Esophagus squamous epithelium (tissue), 5 donors: ENCODE measurements around the gene CREB3. TPM values are rescaled to one million over a fixed set of nuclear protein-coding genes. Genes with fewer than 3 reads are reported as not detected.

Experiments
- DNase-seq: peaks from one replicate; lab custom pipeline; 2025; lab: John Stamatoyannopoulos, UW
- H3K27ac ChIP-seq, 4 donors: fragments of 200-600 bp; sonication (generic); one replicate each; pipeline ENCODE4 v1.5.1; 2016 to 2019; ENCODE audit warnings: mild to moderate bottlenecking in 1 of 4
- H3K27me3 ChIP-seq, 4 donors: fragments of 200-600 bp; sonication (generic); 1 replicate in 3 of 4; 2 replicates in 1 of 4; pipeline versions ENCODE4 v1.5.1 to v1.6.0; 2017 to 2021; ENCODE audit warnings: antibody characterized with exemption in 1 of 4
- H3K36me3 ChIP-seq, 3 donors: fragments of 200-600 bp; sonication (generic); one replicate each; pipeline ENCODE4 v1.5.1; 2016 to 2019
- H3K4me1 ChIP-seq, 3 donors: fragments of 200-600 bp; sonication (generic); one replicate each; pipeline ENCODE4 v1.5.1; 2017 to 2019
- H3K4me3 ChIP-seq, 4 donors: fragments of 200-600 bp; sonication (generic); 1 replicate in 3 of 4; 2 replicates in 1 of 4; pipeline ENCODE4 v1.5.1; 2016 to 2019; ENCODE audit warnings: mild to moderate bottlenecking in 2 of 4, moderate library complexity in 1 of 4
- H3K9me3 ChIP-seq, 3 donors: fragments of 200-600 bp; sonication (generic); one replicate each; pipeline ENCODE4 v1.5.1; 2016 to 2019
- CTCF ChIP-seq, 6 experiments: fragments of 450-650 bp in 4 of 6; fragments of 200-600 bp in 2 of 6; sonication (generic) in 2 of 6; IDR thresholded peaks; one replicate each; pipeline ENCODE4 v1.5.1; 2016 to 2019; ENCODE audit warnings: antibody characterized with exemption in 6 of 6, mild to moderate bottlenecking in 4 of 6, moderate library complexity in 4 of 6
- POLR2A ChIP-seq, 4 donors: fragments of 450-650 bp; IDR thresholded peaks; one replicate each; pipeline ENCODE4 v1.6.1; 2017; ENCODE audit warnings: antibody characterized with exemption in 4 of 4, mild to moderate bottlenecking in 4 of 4, moderate library complexity in 3 of 4
- WGBS, 2 donors: methylation state at CpG; one replicate each; pipeline ENCODE4 v1.1.5; 2018; 5-methylcytosine and 5-hydroxymethylcytosine counted together
- intact Hi-C: fragments of 100-400 bp; cut with DNase I; formaldehyde crosslinking; loops from one replicate; pipeline ENCODE4 v1.15.0; 2022
- total RNA-seq, 4 donors: library from RNA; depleted of rRNA; stranded (reverse); fragments of >200 nt; gene quantifications; one replicate each; pipeline ENCODE4 v1.1.0, GENCODE V29; 2016
- donor health status: DM: yes; HTN: yes; CAD: no.

Gene CREB3
- total RNA-seq, 4 donors from 2014 or later, result 10.5 to 24.2 (median 19.2) TPM

GRCh38 chr9:35689542-35690293 is 42.7 kb upstream of the CREB3 start, which contains the start of gene TPM2:
Gene TPM2 (minus strand): TSS chr9:35689925. CDS start chr9:35689817, 108 bp downstream.
- peak within 1 kb of the TSS; percentile 74 to 92 (median 88) for H3K27ac ChIP-seq
- no peaks in the 10 kb centered on the region for H3K9me3 ChIP-seq
- H3K4me1 ChIP-seq, result peaks cover 0 to 41% (median 5%) of the 10 kb centered on the region in 3 donors
- H3K36me3 ChIP-seq, result peaks cover 0 to 10% (median 0%) of the 10 kb centered on the region in 3 donors
- H3K27me3 ChIP-seq, result peaks cover 0 to 6% (median 0%) of the 10 kb centered on the region in 4 donors
- DNase-seq, result no peak
- TF ChIP-seq CTCF (IDR thresholded peaks at IDR 0.05) (no peak), POLR2A (IDR thresholded peaks at IDR 0.05) (peak in 2 of 4 donors; percentile 71 to 89)
- intact Hi-C loops, result loop anchor here (10.0 kb wide), 1 partner anchor 85 kb away; the partner anchor contains the start of gene TESK1
- 15 to 70% methylated on average over 5 to 11 of the region's 61 CpGs for WGBS, 2 donors
- peak within 1 kb of the TSS; percentile 49 to 76 (median 65) for H3K4me3 ChIP-seq

- intact Hi-C loops, result no loop called here
- H3K9me3 ChIP-seq, result no peaks in the 10 kb centered on the region
- H3K27me3 ChIP-seq, result peaks cover 0 to 6% (median 0%) of the 10 kb centered on the region in 4 donors
- H3K4me1 ChIP-seq, result peaks cover 0 to 41% (median 5%) of the 10 kb centered on the region in 3 donors
- no peak for DNase-seq
- peak overlapping the region; percentile 49 to 76 (median 65) for H3K4me3 ChIP-seq
- 0% methylated on average over 10 of the region's 21 CpGs; no CpG with 5 or more reads in 1 of the 2 donors for WGBS, 2 donors
- peaks cover 0 to 5% (median 0%) of the 10 kb centered on the region in 3 donors for H3K36me3 ChIP-seq
- TF ChIP-seq POLR2A (IDR thresholded peaks at IDR 0.05) (no peak), CTCF (IDR thresholded peaks at IDR 0.05) (no peak)
- H3K27ac ChIP-seq, result peak overlapping the region; percentile 74 to 92 (median 88)
Measured at GRCh38 chr9:35690294-35690613, 42.2 kb upstream of the CREB3 start.

- peaks cover 0 to 6% (median 0%) of the 10 kb centered on the region in 4 donors for H3K27me3 ChIP-seq
- peak overlapping the region; percentile 49 to 76 (median 65) for H3K4me3 ChIP-seq
- H3K27ac ChIP-seq, result peak overlapping the region; percentile 74 to 92 (median 88)
- intact Hi-C loops, result no loop called here
- H3K4me1 ChIP-seq, result peaks cover 0 to 41% (median 5%) of the 10 kb centered on the region in 3 donors
- peaks cover 0 to 2% (median 0%) of the 10 kb centered on the region in 3 donors for H3K36me3 ChIP-seq
- H3K9me3 ChIP-seq, result no peaks in the 10 kb centered on the region
- TF ChIP-seq CTCF (IDR thresholded peaks at IDR 0.05), result no peak
- TF ChIP-seq POLR2A (IDR thresholded peaks at IDR 0.05), result peak in 2 of 4 donors; percentile 34 to 47
- WGBS, 2 donors, result 0% methylated on average over 11 of the region's 61 CpGs
- DNase-seq, result no peak
Measured at GRCh38 chr9:35690614-35691333, 41.7 kb upstream of the CREB3 start.

GRCh38 chr9:35691334-35691650 is 41.2 kb upstream of the CREB3 start:
- Histone ChIP-seq H3K36me3 (peaks cover 0 to 7% (median 0%) of the 10 kb centered on the region in 3 donors), H3K27ac (peak overlapping the region; percentile 74 to 92 (median 88)), H3K4me3 (peak overlapping the region; percentile 49 to 76 (median 65)), H3K4me1 (peaks cover 0 to 47% (median 7%) of the 10 kb centered on the region in 3 donors), H3K27me3 (peaks cover 0 to 6% (median 0%) of the 10 kb centered on the region in 4 donors), H3K9me3 (no peaks in the 10 kb centered on the region)
- 31 to 35% methylated on average over 10 of the region's 10 CpGs for WGBS, 2 donors
- TF ChIP-seq CTCF (IDR thresholded peaks at IDR 0.05), result no peak
- no peak for TF ChIP-seq POLR2A (IDR thresholded peaks at IDR 0.05)
- intact Hi-C loops, result no loop called here
- no peak for DNase-seq
